Measurements from ENCODE around the gene IFI30.

DNA sequence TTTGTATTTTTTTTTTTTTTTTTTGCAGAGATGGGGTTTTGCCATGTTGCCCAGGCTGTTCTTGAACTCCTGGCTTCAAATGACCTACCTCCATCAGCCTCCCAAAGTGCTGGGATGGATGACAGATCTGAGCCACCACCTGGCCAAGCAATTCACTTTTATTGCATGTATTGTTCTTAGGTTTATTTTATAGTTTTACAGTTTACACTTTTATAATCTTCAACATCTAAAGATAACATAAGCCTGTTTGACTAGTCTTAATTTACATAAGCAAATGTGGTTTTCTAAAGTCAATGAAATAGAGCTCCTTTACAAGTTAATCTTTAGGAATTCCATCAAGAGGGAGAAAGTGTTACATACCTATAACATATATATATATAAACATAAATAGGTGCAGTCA lies 9.9 kb downstream of the IFI30 start:
- TF ChIP-seq ZNF274 (IDR thresholded peaks at IDR 0.05; ENCODE audit: low read depth, low read length) = no peak
- TF ChIP-seq YY1 (IDR thresholded peaks at IDR 0.05; ENCODE audit: insufficient read depth, insufficient read length) = no peak
- TF ChIP-seq SUZ12 (IDR thresholded peaks at IDR 0.05; ENCODE audit: extremely low read depth, insufficient read depth, insufficient read length) = no peak

All from NT2/D1 (cell line).